T-helper 22 cell (primary cell): ENCODE data around the gene GSTM5.
"Not testable (repeated sequence)": the region's sequence is repeated elsewhere in the genome, so short reads cannot be mapped to it uniquely, and the experiment has no call there.

Source experiments
- DNase-seq: peaks from one replicate; pipeline ENCODE4 v3.0.0-alpha.2; 2020; ENCODE audit warnings: low read depth

GSTM5 gene

DNA sequence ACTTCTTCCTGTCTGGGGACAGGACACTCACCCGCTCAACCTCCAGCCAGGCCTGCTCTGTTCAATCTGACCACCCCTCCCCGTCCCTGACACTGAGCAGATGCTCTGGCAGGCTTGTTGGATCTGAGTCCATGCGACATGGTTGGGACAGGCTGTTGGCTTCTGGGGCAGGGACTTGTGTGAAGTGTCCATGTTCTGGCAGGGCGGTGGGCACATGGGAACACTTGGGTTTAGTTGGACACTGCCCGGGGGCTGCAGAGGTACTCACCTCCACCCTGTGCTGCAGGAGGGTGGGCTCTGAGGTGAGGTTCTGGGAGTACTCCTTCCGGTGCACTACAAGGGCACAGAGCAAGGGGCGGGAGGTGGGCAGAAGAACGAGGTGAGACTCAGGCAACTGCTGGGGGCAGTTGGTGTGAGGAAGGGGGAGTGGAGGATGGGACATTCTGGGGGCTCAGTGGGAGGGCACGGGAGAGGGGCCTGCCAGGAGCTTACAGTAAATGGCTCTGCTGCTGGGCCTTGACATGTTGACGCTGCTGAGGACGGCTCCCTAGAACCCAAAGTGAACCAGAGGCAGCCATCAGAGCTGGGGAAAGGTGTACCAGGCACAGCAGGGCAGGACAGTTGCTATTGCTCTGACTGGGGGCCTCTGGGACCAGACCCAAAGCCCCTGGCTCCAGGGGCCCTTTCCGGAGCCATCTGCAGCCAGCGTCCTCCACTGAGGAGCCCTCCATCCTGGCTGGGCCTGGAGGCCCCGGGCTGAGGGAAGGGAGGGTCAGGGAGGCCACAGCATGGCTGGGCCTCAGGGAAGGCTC lies 49.4 kb downstream of the GSTM5 start:
- no peak for DNase-seq

DNA sequence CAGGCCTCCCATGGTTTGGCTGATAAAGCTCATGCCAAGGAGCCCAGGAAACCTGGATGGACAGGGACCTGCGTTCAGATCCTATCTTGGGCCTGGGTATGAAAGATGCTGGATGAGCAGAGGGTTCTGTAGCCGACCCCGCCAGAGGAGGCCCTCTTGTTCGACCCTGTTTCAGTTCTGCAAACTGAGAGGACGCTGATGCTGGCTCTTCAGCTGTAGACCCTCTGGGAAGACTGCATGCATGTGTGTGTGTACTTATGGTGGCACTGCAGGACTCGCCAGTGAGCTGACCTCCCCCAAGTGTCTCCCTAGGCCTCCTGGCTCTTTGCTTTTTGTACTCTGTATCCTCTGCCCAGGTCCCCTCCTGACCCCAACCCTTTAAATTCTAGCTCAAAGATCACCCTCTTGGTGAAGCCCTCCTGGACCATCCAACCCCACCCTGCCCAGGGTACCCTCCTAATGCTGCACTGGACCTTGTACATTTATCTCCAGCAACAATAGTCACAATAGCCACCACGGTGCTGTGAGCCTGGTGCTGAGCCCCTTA lies 50.1 kb downstream of the GSTM5 start:
- no peak for DNase-seq

DNA sequence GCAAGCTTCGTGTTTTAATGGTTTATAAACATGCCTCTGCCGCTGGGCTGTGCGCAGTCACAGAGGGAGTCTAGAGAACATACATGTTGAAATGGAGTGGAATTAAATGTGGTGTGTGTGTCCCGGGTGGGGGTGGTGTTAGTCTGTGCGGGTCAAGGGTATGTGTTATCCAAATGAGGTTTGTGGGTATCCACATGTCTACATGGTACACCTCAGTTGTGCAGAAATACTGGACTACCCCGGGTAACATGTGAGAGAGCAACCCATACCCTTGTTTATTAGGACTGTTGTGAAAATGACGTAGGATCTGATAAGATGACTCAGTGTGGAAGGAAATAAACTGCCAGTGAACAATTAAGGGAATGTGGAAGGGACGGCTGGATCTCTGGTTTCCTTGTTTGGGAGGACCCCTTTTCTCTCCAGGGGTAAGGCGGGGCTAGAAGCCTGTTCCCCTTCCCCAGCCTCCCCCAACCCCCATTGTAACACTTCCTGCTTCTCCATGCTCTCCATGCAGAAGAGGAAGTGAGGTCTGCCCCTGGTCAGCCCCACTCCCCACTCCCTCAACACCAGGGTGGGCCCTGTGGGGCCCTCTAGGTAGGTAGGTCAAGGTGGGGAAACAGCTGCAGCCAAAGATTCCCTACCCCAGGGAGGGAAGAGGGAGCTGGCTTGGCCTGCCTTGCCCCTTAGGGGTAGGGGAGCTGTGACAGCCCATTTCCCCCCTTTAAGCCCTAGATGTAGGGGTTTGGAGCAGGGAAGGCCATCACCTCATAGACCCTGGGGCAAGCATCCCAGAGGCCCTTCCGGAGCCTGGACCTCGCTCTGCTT lies 51.0 kb downstream of the GSTM5 start:
- no peak for DNase-seq

DNA sequence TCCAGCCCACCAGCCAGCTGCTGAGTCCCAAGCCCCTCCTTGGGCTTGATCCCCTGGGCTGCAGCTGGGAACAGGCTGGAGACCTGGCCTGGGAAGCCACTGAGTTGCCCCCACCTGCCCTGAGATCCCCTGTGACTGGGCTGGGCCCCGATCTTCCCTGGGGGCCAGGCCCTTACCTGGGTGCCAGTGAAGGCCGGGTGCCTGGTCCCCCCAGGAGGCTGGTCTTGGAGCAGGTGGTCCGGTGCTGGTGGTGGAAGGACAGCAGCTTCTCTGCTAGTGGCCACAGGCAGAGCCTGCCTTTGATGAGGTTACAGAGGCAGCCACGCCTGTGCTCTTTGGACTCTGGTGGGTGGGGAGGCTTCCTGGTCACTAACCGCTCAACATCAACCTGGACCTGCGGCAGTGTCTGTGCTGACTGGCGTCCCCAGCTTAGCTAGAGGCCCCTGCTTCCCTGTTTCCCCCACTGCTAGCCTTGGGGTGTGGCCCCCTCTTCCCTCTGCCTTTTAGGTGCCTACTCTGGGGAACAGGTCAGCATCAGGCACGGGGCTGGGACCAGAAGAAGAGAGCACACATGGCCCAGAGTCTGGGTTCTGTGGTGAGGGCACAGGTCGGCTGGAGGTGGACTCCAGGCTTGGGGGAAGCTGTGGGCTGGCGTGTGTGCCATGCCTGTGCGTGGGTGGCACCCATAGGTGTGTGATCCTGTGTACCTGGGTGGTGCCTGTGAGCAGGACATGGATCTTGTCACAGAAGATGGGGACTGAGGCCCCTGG lies 51.8 kb downstream of the GSTM5 start, which contains the start of gene EPS8L3:
Gene EPS8L3, minus strand, starts transcription at position 278 of the 770 bp plus-strand sequence. CDS start 2,174 bp downstream, outside the sequence.
- no peak for DNase-seq

- DNase-seq = no peak
These were observed 52.8 kb downstream of the GSTM5 start for GRCh38 chr1:109764561-109765482.

- DNase-seq = no peak
These were observed 53.4 kb downstream of the GSTM5 start for GRCh38 chr1:109765483-109765815.

- no peak for DNase-seq
These were observed 54.0 kb downstream of the GSTM5 start for GRCh38 chr1:109765896-109766615.

DNA sequence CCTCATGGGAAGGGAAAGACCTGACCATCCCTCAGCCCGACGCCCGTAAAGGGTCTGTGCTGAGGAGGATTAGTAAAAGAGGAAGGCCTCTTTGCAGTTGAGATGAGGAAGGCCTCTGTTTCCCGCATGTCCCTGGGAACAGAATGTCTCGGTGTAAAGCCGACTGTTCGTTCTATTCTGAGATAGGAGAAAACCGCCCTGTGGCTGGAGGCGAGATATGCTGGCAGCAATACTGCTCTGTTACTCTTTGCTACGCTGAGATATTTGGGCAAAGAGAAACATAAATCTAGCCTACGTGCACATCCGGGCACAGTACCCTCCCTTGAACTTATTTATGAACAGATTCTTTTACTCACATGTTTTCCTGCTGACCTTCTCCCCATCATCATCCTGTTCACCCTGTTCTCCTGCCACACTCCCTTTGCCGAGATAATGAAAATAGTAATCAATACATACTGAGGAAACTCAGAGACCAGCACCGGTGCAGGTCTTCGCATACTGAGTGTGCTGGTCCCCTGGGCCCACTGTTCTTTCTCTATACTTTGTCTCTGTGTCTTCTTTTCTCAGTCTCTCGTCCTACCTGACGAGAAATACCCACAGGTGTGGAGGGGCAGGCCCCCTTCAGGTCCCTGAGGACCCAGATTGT lies 55.1 kb downstream of the GSTM5 start:
- DNase-seq = not testable (repeated sequence)
